22Rv1 (cell line): ENCODE measurements around the gene MAP4K2.

Experiments used
- CTCF ChIP-seq: fragments of 450-650 bp; IDR thresholded peaks from 2 replicates; pipeline ENCODE4 v1.5.1; 2017; ENCODE audit warnings: mild to moderate bottlenecking
- ZFX ChIP-seq: fragments of 450-650 bp; IDR thresholded peaks from 2 replicates; pipeline ENCODE4 v1.6.1; 2017; ENCODE audit warnings: antibody characterized with exemption, borderline replicate concordance

- TF ChIP-seq CTCF (no peak), ZFX (no peak)
These were observed 20.6 kb upstream of the MAP4K2 start for GRCh38 chr11:64823568-64824119.
